ENCODE data around the gene CCL5.
"Not testable (repeated sequence)": the region's sequence is repeated elsewhere in the genome, so short reads cannot be mapped to it uniquely, and the experiment has no call there.

CCL5 gene

GRCh38 chr17:35897772-35898171 lies 17.6 kb upstream of the CCL5 start:
- not testable (repeated sequence) for DNase-seq

DNA sequence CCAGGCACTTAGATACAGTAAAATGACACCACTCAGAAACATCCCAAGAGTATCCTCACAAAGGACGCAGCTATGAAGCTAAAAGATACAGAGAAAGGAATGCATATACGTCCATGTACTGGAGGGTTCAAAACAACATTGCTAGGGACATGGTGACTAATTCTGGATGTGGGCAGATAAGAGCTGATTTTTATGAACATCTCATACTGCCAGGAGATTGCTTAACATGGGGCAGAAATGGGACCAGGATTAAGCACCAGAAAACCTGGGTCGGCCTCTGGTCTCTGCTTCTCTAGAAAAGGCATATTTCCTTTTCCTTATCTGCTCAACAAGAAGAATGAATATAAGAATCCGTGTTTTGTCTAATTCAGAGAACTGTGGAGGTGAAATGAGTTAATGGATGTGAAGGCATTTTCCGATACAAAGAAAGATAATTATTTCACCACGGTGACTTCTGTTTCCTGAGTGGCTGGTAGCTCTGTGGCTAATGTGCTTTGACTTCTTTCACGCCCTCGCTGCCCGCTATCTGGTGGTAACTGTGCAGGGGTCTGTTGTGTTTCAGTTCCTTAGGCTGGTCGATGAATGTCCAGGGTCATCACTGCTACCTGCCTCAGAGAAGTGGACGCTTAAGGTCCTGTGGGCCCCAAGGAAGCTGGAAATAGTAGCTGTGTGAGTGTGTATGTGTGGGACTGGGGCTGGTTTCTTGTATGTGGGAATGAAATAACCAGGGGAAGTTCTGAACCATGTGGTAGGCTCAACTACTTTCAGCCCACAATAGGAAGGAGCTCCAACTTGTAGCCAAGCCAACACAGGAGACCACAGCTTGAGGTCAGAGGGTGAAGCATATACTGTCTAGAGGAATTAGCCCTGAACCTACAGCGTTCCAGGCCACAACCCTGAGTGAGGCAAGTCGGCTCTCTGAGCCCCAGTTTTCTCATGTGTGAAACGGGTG lies 15.8 kb upstream of the CCL5 start:
- DNase-seq, result no peak

DNA sequence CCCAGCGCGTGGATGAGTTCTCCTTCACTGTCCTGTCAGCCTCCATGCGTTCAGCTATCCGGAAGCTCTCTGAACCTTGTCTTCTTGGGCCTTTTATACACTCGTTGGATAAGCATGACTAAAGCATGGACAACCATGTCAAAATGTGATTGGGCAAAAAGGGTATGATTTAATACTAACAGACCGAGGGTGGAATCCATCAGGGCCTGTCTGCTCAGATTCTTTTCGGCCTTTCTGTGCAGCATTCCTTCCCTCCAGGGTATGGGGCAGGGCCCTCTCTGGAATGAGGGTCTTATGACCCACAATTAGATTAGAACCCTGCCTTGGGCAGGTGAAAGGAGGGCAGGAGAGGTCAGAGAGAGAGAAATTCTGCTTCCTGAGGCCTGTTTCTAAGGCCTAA lies 14.0 kb upstream of the CCL5 start:
- DNase-seq, result no peak

DNA sequence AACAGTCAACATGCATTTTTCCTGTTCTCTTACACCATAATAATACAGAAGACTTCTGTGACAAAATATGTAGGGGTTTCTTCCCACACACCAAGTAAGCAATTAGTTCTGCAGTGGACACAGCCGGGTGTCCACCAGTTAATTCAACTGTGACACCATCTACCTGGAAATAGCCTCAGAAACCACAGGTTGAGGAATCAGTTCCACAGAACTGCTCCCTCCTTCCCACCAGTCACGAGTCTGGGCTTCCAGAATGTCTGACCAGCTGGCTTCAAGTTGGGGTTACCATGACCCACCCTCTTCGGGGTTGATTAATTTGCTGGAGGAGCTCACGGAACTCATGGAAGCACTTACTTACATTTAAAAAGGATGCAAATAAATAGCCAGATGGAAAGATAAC lies 13.6 kb upstream of the CCL5 start:
- no peak for DNase-seq

GRCh38 chr17:35892091-35893035 lies 12.2 kb upstream of the CCL5 start:
- DNase-seq, result no peak

- no peak for DNase-seq
Observed at GRCh38 chr17:35891269-35891668, 11.1 kb upstream of the CCL5 start.

DNA sequence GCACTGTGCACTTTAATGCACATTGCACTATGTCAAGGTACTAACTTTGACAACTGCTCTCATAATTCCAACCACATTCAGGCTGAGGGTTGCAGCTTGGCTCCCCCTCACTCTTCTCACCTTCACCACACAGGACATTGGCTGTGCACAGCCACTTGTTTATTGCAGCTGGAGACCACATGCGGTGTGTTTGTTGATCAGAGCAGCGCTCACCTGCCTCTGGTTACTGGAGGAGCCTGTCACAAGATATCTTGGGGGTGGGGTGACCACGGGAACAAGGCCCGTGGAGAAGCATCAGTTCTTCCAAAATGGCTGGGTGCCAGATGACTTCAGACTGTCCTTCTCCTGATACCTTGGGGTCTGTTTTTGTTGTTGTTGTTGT lies 10.6 kb upstream of the CCL5 start:
- peak; percentile 49 for DNase-seq

GRCh38 chr17:35889818-35890773 lies 9.9 kb upstream of the CCL5 start:
- DNase-seq, result no peak

DNA sequence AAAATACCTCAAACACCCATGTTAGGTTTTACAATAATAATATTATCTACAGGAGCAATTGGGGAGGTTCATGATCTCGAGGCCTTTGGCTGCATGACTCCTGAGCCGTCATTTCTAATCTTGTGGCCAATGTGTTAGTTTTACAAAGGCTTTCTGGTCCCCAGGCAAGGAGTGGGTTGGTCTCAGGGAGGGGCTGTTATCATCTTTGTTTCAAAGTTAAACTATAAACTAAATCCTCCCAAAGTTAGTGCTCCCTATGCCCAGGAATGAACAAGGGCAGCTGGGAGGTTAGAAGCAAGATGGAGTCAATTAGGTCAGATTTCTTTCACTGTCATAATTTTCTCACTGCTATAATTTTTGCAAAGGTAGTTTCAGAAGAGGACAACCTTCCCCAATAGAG lies 9.1 kb upstream of the CCL5 start:
- no peak for DNase-seq

DNA sequence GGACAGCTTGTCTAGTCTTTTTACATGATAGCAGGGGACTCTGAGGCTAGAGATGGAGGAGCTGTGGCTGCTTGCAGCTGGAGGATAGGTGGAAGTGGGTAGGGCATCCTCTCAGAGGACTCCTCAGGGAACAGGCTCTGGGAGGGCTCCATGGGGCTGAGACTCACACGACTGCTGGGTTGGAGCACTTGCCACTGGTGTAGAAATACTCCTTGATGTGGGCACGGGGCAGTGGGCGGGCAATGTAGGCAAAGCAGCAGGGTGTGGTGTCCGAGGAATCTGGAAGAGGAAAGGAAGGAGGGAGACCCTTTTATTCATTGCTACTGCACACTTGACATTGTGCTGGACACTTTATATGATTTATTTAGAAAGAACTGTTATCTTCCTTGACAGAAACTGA lies 1.8 kb downstream of the CCL5 start:
- DNase-seq, result no peak

DNA sequence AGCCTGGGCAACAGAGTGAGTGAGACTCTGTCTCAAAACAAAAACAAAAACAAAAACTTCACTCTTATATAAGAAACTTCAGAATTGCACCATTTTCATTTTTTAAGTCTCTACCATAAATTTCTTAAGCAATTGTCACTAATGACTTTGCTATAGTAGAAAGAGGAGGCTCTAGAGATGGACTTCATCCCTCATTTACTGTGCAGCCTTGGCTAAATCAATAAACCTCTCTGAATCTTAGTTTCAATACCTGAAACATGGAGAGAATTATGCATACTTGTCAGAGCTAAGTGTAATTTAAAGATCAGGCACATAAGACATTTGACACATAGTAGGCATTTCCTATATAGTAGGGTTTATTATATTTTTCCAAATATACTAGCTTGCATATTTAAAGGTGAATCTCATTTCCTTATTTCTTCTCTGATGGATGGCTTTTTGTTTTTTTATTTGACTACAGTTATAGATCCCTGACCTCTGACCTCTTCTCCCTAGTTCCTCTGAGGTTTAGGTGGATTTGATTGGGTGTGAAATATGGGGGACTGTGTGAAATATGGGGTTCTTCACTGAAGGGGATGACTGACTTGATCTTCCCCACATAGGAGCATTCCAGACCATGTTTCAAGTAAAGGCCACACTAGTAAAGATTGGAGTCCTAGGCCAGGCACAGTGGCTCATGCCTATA lies 2.7 kb downstream of the CCL5 start:
- DNase-seq, result no peak

- no peak for DNase-seq
Observed at GRCh38 chr17:35876534-35876933, 3.6 kb downstream of the CCL5 start.

DNA sequence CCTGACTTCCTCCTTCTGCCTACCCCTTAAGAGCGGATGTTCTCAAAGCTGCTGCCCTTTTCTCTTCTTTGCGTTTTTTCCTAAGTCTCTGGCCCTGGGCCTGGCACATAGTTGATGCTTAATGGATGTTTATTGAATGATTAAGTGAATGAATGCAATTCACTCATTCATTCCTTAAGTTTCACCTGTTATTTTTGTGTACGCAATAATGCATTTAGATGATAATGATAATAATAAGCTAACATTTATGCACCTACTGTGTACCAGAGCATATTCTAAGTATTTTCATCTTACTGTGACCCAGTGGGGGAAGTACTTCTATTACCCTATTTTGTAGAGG lies 4.4 kb downstream of the CCL5 start:
- DNase-seq, result no peak

- no peak for DNase-seq
Observed at GRCh38 chr17:35875072-35875799, 4.9 kb downstream of the CCL5 start.

GRCh38 chr17:35872196-35872980 lies 7.8 kb downstream of the CCL5 start:
- DNase-seq, result no peak

GRCh38 chr17:35870906-35871819 lies 9.0 kb downstream of the CCL5 start:
- DNase-seq, result no peak

GRCh38 chr17:35868737-35869136 lies 11.4 kb downstream of the CCL5 start, which contains the start of gene HEATR9:
Gene HEATR9 (minus strand): TSS chr17:35868891. CDS start chr17:35868742, 149 bp downstream.
- no peak for DNase-seq

- DNase-seq, result no peak
Observed at GRCh38 chr17:35867574-35867973, 12.6 kb downstream of the CCL5 start.

- no peak for DNase-seq
Observed at GRCh38 chr17:35866341-35866950, 13.7 kb downstream of the CCL5 start.

Data from NCI-H510A (cell line).